ENCODE measurements around the gene DCC. TPM values are rescaled to one million over a fixed set of nuclear protein-coding genes. Genes with fewer than 3 reads are reported as not detected.

The DCC gene
- total RNA-seq, 4 donors from 2014 or later, result 0.16 TPM; not detected in 3

- no peaks in the 10 kb centered on the region for H3K4me1 ChIP-seq
- DNase-seq (ENCODE audit: low spot score in 2 of 2), result no peak
- no peak for TF ChIP-seq POLR2A (IDR thresholded peaks at IDR 0.05)
- TF ChIP-seq EP300 (IDR thresholded peaks at IDR 0.05), result no peak
- TF ChIP-seq, protein P1, sequence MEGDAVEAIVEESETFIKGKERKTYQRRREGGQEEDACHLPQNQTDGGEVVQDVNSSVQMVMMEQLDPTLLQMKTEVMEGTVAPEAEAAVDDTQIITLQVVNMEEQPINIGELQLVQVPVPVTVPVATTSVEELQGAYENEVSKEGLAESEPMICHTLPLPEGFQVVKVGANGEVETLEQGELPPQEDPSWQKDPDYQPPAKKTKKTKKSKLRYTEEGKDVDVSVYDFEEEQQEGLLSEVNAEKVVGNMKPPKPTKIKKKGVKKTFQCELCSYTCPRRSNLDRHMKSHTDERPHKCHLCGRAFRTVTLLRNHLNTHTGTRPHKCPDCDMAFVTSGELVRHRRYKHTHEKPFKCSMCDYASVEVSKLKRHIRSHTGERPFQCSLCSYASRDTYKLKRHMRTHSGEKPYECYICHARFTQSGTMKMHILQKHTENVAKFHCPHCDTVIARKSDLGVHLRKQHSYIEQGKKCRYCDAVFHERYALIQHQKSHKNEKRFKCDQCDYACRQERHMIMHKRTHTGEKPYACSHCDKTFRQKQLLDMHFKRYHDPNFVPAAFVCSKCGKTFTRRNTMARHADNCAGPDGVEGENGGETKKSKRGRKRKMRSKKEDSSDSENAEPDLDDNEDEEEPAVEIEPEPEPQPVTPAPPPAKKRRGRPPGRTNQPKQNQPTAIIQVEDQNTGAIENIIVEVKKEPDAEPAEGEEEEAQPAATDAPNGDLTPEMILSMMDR (IDR thresholded peaks at IDR 0.05), result no peak
- TF ChIP-seq POLR2AphosphoS5 (IDR thresholded peaks at IDR 0.05), result no peak
- no peak overlapping the region for H3K4me3 ChIP-seq
- H3K9me3 ChIP-seq, result peaks cover 4% of the 10 kb centered on the region
- H3K27ac ChIP-seq, result no peak overlapping the region
- H3K27me3 ChIP-seq, result no peaks in the 10 kb centered on the region
- no peaks in the 10 kb centered on the region for H3K36me3 ChIP-seq
- WGBS, result 94% methylated on average over 1 of the region's 1 CpG
Measured at GRCh38 chr18:52812834-52813233, 472.8 kb downstream of the DCC start.

- no peak for TF ChIP-seq POLR2AphosphoS5 (IDR thresholded peaks at IDR 0.05)
- TF ChIP-seq, protein P1 (IDR thresholded peaks at IDR 0.05), result no peak
- no peak for TF ChIP-seq POLR2A (IDR thresholded peaks at IDR 0.05)
- no peak for TF ChIP-seq EP300 (IDR thresholded peaks at IDR 0.05)
- H3K36me3 ChIP-seq, result no peaks in the 10 kb centered on the region
- DNase-seq (ENCODE audit: low spot score in 2 of 2), result no peak
- H3K27me3 ChIP-seq, result no peaks in the 10 kb centered on the region
- H3K4me3 ChIP-seq, result no peak overlapping the region
- no peaks in the 10 kb centered on the region for H3K4me1 ChIP-seq
- peaks cover 4% of the 10 kb centered on the region for H3K9me3 ChIP-seq
- WGBS, result 50% methylated on average over 1 of the region's 1 CpG
- H3K27ac ChIP-seq, result no peak overlapping the region
Measured at GRCh38 chr18:52813635-52814416, 473.8 kb downstream of the DCC start.

GRCh38 chr18:52815651-52816050 lies 475.7 kb downstream of the DCC start:
- no peak for TF ChIP-seq EP300 (IDR thresholded peaks at IDR 0.05)
- TF ChIP-seq POLR2A (IDR thresholded peaks at IDR 0.05), result no peak
- TF ChIP-seq, protein P1 (IDR thresholded peaks at IDR 0.05), result no peak
- no peak for TF ChIP-seq POLR2AphosphoS5 (IDR thresholded peaks at IDR 0.05)
- no peak overlapping the region for H3K4me3 ChIP-seq
- WGBS, result 67% methylated on average over 2 of the region's 2 CpGs
- no peaks in the 10 kb centered on the region for H3K27me3 ChIP-seq
- H3K4me1 ChIP-seq, result no peaks in the 10 kb centered on the region
- no peak overlapping the region for H3K27ac ChIP-seq
- H3K36me3 ChIP-seq, result no peaks in the 10 kb centered on the region
- DNase-seq (ENCODE audit: low spot score in 2 of 2), result no peak
- no peaks in the 10 kb centered on the region for H3K9me3 ChIP-seq

DNA sequence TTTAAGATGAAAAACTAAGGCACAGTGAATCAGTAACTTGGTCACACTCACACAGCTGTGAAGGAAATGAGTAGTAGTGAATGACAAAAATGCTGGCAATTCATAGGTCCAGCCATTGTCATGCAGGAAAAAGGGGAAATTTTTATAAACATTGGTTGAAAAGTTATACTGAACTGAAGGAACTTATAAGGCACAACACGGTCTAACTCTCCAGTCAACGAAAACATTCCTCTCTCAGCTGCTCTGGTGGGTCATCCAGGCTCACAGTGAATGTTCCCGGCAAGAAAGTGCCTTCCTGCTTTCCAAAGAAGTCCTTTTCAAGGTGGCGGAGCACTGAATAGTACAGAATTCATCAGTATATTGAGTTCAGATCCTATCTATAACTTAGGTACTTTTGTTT lies 476.1 kb downstream of the DCC start:
- no peaks in the 10 kb centered on the region for H3K9me3 ChIP-seq

GRCh38 chr18:52822160-52822559 lies 482.2 kb downstream of the DCC start:
- Histone ChIP-seq H3K4me1 (no peaks in the 10 kb centered on the region), H3K27me3 (no peaks in the 10 kb centered on the region), H3K27ac (no peak overlapping the region), H3K4me3 (no peak overlapping the region), H3K9me3 (no peaks in the 10 kb centered on the region), H3K36me3 (no peaks in the 10 kb centered on the region)
- no peak for DNase-seq (ENCODE audit: low spot score in 2 of 2)
- TF ChIP-seq, protein P1 (IDR thresholded peaks at IDR 0.05), result no peak
- TF ChIP-seq POLR2AphosphoS5 (IDR thresholded peaks at IDR 0.05) (no peak), POLR2A (IDR thresholded peaks at IDR 0.05) (no peak), EP300 (IDR thresholded peaks at IDR 0.05) (no peak)
- 100% methylated on average over 1 of the region's 1 CpG for WGBS

More for the DNA sequence above, 476.1 kb downstream of the DCC start:
- no peak for DNase-seq (ENCODE audit: low spot score in 2 of 2)
- H3K4me3 ChIP-seq, result no peak overlapping the region
- TF ChIP-seq POLR2A (IDR thresholded peaks at IDR 0.05), result no peak
- TF ChIP-seq, protein P1 (IDR thresholded peaks at IDR 0.05), result no peak
- TF ChIP-seq POLR2AphosphoS5 (IDR thresholded peaks at IDR 0.05), result no peak
- no peak for TF ChIP-seq EP300 (IDR thresholded peaks at IDR 0.05)
- no peaks in the 10 kb centered on the region for H3K27me3 ChIP-seq
- H3K27ac ChIP-seq, result no peak overlapping the region
- no peaks in the 10 kb centered on the region for H3K4me1 ChIP-seq
- H3K36me3 ChIP-seq, result no peaks in the 10 kb centered on the region
- WGBS, result 65% methylated on average over 4 of the region's 4 CpGs
